Stimulated activated CD4-positive, alpha-beta T cell treated with anti-CD3 and anti-CD28 coated beads, Interleukin-4, amount 100 ng/mL, for 1 hour (primary cell): ENCODE measurements around the gene PHF12.
A peak's percentile ranks its signal among the peaks of the same experiment; 100 is the strongest.
"Not testable (repeated sequence)": the region's sequence is repeated elsewhere in the genome, so short reads cannot be mapped to it uniquely, and the experiment has no call there.

Experiments
- DNase-seq: peaks from one replicate; pipeline ENCODE4 v3.0.0-alpha.2; 2020

Gene PHF12

DNA sequence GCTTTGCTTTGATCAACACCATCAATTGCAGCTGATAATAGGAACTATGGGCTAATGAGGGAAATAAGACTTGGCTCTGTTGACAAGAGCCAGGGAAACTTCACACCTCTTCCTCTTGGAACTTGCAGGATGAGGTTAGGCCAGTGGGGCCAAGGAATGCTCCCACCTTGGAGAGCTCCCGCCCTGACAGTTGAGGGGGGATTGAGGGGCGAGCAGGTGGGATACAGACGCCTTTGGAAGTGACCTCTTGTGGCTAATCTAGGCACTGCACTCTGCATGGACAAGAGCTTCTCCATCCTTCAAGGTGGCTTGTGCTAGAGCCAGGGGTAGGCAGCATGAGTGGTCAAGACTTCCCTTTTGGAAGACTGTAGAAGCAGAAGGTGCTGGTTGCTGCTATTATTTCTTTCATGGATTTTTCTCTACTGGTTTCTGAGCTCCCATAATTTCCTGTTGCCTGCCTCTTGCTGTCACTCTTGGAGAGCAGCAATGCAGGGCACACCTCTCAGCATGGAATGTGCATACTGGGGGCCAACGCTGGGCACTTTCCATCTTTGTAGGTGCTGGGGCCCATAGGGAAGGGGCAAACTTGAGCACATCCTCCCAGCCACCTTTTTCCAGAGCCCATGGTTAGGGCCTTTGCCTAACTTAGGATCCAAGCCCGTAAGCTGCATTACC, 2.3 kb upstream of the PHF12 start:
- DNase-seq = peak; percentile 40

DNA sequence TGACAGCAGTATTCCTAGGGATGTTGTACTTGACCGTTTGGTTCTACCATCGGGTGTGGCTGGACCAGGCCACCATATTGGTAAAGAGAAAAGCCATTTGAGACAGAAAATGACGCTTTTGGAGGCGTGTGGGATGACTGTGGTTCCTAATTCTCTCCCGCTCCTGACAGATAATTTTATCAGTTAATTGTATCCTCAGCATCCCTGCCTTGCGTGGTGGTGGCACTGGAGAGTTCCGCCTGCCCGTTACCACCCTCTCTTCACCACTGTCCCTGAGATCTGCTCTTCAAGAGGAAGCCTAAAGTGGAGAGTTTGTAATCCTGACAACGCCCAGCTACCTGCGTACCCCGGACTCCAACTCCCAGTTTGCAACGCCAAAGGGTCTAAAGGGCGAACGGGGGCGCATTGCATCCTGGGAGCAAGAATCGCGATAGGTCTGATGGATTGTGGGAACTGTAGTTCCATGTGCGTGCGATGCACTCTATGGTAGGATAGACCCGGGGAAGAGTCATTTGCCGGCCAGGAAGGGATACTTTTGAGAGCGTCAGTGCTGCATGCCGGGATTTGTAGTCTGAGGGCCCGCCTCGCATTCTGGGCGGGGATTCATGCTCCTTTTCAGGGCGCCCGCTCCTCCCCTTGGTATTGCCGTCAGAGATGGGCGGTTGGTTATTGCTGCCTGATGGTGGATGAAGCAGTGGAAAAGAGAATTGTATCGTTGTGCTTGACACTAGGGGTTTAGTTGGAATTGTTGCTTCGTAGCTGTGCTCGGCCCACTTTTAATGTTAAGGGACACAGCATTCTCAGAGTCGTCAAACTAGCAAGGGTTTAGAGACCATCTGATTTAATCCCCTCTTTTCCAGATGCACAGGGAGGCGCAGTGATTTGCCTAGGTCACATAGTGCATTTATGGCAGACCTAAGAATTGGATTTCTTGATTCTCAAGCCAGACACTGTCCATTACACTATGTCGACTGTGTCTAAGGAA, 965 bp upstream of the PHF12 start:
- DNase-seq = peak; percentile 91

DNA sequence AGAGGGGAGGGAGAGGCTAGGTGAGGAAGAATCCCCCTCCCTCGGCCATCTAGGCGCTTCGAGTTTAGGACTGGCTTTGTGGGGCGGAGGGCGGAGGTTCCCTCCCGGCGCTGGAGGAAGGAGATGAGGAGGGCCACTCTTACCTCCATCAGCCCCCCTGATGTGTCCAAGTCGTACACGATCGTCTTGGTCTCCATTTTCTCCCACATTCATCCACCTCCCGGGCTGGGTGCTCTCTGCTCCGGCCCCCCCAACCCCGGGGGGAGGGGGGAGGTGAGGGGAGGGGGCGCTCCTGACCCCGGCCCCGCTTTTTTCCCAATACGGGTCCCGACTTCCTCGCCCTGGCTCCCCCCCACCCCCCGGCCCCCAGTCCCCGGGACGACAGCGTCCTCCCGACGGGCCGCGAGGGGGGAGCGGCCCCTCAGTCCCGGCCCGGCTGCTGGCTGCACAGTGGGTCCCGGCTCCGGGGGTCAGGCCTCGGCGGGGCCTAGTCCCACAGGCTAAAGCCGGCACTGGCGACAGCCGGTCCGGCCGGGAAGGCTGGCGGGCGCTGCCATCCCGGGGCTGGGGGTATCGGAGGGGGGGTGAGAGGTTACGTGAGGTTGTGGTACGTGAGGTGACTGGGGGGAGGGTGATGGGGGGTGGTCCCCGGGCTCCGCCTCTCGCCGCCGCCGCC, 428 bp downstream of the PHF12 start:
- DNase-seq = no peak

DNA sequence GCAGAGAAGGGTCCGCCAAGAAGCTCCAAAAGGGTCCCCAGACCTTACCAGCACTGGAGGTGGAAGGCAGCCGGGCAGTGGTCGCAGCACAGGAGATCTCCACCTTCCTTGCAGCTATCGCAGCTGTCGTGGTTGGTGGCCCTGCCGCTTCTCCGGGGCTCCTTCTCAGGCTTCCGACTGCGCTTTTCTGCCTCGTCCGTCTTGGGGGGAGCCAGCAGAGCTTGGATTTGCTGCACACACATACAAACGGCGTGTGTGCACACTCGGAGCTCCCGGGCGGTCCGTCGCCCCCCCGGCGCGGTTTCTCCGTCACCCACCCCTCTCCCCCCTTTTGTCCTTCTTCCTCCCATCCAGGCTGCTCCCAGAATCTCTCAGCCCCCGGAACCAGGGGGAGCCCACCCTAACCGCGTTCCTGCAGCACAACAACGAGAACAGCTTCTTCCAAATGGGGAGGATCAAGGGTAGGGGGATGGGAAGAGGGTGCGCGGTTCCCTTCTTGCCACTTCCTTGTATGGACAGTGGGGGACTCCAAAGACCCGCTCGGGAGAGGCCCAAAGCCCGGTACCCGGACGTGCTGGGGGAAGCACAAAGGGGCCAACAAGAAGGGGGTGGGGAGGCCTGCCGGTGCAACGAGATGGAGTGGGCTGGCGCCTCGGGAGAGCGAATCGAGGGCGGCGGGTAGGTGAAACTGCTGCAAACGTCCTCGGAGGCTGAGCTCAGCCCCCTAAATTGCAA, 1.1 kb downstream of the PHF12 start:
- peak; percentile 63 for DNase-seq

DNA sequence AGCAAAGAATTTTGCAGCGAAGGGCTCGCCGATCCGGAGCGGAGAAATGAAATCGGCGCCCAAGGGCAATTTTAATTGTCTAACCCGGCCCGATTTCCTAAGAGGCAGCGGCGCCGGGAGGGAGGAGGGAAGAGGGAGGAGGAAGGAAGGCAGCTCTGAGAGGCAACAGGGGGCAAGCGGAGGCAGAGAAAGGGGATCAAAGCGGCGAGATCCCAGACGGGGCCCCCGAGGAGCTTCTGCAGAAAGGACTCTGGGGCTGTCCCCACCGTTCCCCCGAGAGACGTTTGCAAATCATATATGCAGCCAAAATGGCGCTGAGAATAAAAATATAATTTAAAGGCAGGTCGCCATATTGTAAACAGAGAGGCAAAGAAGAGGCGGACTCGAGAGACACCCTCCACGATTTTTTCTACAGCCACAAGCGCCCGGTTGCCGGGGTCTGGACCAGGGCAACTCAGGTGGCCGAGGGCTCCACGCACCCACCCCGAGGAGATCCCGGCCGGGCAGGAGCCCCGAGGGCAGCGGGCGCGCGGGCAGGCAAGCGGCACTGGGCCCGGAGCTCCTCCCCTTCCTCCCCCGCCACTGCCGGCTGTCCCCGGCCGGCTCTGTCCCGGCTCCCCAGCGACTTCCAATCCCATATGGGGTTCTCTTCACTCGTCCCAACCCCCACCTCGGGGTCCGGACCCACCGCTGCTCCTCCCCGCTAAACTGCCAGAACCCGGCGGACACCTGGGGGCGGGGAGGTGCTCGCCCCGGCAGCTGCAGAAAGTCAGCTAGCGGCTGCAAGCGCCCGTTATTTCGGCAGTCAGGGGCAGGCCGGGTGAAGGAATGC, 1.9 kb downstream of the PHF12 start:
- DNase-seq = peak; percentile 78

DNA sequence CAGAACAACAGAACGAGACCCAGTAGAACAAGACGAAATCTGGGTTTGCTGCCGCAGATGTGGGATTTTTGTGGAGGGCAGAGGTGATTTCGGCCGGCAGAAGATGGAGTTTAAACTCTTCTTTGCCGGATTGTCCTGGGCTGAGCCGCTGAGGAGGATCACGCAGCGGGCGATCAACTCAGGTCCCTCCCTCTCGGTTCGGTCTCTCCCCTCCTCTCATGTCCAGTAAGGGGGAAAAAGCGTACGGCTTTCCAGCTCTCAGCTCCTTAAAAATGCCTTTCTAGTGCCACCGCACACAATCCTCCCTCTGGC, 2.5 kb downstream of the PHF12 start:
- DNase-seq = no peak

DNA sequence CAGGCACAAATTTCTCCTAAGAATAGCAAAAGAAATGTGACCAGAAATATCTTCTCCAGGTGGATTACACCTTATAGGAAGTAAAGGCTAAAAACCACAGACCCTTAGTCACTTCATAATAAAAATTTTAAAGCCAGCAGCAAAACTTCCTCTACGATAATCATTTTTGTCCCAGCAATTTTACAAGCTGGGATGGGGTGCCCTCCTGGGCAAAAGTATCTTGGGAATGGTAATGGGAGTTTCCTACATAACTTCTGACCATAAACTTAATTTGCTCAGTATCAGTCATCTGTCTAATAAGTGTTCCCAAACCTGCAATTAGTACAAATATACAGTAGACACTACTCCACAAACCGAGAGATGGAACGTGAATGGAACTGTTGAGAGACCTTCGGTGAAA, 3.0 kb downstream of the PHF12 start:
- DNase-seq = no peak

DNA sequence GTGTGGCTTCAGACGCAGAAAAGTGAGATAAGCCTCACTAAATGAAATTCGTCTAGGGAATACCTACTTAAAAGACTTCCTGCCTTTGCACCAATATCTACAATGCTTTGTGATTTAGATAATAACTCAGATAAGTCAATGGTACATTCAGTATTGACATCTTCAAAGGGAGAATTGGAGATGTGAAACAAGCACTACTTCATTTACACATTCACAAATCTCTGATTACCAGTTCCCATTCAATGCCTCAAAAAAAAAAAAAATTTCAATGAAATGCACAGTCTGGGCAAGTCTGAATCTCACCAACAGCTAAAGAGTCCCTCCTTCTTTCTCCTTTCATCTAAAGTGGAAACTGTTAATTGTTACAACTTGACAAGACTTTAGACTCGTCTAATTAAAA, 3.7 kb downstream of the PHF12 start:
- no peak for DNase-seq

DNA sequence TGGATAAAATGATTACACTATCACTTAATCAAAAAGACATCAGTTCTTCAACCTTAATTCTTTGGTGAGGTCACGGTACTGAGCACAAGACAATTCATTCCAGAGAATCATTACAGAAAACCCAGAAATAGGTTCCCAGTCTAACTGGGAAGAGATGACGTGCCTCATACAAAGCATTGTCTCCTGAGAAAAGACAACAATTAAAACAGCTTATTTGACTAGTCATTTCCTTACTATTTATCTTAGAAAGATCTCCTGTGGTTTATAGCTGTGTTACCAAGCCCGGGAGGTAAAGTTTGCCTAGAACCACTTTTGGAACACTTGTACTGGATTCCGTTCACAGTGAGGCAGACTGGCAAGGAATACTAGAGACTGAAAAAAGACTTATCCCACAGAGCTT, 5.1 kb downstream of the PHF12 start:
- no peak for DNase-seq

DNA sequence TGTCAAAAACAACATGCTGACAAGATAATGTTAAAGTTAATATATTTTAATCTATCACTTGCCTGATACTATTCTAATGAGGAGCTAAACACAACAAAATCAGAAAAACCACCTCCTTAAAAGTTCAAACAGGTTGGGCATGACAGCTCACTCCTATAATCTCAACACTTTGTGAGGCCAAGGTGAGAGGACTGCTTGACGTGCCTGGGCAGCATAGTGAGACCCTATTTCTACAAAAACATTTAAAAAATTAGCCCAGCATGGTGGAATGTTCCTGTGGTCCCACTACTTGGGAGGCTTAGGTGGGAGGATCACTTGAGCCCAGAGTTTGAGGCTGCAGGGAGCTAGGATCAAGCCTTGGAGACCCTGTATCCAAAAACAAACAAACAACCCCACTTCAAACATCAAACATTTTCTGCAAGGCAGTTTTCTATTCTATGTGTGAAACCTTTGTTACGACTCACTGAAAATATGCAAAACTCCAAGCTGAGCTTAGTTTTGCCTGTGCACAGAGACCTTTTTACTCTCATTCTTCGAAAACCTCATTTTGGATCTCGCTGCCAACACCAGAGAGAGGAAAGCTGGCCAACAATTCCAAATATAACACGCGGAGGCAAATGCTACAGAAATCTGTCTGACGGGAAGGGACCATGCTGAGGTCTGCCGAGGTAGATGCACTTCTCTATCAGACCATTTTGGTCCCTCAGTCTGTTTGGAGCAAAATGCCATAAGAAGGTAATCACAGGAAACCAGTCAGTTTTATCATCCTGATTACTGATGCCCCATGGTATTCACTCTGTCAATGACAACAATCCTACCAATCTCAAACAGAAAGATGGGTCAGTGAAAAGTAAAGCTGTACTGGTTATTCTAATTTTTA, 6.2 kb downstream of the PHF12 start:
- DNase-seq = no peak

DNA sequence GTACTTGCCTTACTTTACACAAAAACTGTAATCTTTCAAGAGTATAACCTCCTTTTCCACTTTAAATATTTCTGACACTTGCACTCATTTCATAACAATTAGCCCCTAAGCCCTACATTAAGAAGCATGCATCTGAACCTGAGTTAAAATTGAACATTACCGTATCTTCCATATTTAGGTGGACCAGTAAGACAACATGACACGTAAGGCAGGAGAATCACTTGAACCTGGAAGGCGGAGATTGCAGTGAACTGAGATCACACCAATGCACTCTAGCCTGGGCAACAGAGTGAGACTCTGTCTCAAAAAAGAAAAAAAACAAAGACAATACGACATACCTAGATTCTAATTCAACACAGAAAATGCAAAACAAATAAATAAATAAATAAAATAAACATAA, 7.0 kb downstream of the PHF12 start:
- DNase-seq = no peak

DNA sequence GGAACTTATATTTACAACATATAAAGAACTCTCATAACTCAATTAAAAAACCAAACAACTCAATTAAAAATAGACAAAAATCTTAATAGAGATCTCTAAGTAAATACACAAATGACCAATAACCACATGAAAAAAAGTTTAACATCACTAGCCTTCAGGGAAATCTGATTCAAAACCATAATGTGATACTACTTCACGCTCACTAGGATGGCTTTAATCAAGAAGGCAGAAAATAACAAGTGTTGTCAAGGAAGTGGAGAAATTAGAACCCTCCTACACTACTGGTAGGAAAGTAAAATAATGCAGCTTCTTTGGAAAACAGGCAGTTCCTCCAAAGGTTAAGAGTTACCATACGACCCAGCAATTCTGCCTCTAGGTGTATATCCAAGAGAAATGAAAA, 8.4 kb downstream of the PHF12 start:
- no peak for DNase-seq

DNA sequence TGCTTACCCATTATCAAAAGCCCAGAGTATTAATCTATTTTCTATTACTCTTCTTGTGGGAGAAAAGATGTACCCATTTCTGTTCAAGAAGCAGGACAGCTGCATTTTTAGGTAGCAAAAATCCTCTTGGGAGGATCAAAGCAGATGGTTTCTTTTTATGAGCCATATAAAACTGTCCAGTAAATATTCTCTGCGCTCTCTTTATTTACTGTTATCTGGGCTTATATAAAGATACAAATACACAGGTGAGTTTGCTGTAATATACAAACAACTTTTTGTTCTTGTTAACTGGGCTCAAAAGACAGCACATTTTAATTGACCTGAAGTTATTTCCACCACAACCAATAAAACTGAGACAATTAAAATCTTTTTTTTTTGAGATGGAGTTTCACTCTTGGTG, 10.1 kb downstream of the PHF12 start:
- DNase-seq = no peak

DNA sequence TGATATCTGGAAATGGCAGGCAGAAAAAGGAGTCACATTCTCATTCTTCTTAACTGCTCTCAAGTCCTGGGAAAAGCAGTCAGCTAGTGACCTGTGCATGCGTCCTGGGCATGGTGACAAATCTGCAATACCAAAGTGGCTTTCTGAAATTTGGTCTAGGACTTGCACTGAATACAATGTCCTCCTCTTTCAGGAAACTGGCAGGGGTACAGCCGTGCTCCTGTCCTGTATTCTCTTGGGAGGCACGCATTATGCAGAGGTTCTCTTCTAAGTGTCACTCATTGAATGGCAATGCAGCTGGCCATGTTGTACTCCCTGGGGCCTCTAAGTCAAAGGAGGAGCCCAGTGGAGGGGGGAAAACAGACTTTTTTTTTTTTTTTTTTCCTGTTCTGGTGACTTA, 10.6 kb downstream of the PHF12 start:
- DNase-seq = no peak

DNA sequence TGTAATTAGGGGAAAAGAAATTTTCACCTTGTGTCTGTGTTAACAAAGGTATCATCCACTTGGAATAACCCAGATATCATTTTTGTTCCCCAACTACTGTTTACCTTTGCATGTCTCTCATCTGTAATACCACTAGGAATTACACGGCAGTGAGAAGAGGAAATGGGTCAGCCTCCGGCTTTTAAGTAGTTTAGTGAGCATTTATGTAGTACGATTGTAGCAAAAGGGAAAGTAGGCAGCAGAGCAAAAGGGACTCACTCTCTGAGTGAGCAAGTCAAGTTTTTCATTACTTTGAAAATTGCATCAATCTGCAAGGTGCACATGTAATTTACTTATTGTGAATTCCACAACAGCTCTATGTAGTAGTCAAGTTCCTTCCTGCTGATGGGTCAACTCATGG, 11.2 kb downstream of the PHF12 start:
- DNase-seq = no peak

DNA sequence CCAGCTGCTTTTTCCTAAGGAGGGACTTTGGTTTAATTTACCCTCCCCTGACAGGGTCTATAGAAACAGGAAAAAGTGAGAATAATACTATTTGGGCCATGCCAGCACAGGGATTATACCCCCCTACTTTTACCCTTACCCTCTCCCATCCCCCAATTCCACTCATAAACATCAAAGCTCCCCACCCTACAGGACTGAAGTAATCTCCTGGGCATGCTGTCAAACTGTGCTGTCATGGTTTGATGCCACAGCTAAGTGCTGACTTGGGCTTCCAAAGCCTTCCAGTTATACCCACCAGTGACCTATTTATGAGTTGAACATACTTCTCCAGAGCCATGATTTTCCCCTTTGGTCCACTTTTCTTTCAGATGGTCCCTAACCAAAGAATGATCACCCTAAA, 12.8 kb downstream of the PHF12 start:
- DNase-seq = no peak

DNA sequence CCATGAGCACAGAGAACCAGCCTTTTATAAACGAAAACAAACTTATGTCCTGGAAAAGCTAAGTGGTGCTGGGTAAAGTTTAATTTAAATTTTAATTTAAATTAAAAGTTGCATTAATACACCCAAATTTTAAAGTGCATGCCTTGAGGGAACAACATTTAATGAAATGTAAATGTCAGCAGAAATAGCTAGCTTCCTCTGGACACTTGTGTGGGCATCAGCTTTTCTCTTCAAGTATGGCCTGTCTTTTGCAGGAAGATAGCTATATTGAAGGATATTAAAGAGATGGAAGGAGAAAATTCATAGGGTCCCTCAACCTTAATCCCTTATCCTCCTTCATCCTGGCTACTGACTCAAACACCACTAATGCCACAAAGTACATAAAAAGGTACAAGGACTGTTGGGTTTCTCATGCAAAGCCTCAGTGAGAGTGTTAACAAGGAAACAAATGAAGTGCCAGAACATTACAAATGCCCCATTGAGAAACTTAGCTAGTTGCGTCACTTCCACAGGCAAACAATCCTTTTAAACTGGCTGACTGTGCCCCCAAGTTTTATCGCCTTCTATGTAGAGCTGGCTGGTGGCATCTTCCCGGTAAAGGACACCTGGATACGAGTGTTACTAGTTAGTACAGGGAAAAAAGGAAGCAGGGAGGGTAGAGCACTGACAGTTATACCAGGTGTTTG, 14.1 kb downstream of the PHF12 start:
- no peak for DNase-seq

DNA sequence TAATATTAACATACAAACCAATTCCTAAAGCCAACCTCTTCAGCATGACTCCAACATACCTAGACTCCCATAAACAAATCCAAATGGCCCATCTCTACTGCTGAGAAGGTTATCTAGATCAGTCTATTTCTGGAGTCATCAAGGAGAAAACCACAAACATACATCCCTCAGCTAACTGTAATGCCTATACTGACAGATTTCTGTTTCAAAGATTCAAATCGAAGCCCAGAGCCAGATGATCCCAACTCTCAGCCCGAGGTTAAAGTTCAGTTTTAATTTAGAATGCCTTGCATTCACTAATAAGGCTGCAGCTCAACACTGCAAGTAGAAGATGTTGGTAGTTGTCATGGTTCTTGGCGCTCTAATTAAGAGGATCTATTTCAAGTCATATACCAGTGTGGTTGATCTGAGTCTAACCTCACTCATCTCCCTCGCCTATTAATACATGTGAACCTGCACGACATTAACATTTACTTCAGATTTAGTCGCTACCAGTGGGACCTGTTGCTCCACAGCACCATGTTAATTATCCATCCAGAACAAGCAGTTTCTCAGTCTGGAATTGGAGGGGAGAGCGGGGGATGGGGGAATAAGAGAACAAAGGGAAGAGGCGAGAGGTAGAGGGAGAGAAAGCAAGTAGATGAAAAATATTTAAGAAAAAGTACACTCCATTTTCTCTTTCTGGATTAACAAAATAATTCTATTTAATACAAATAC, 15.4 kb downstream of the PHF12 start:
- no peak for DNase-seq

DNA sequence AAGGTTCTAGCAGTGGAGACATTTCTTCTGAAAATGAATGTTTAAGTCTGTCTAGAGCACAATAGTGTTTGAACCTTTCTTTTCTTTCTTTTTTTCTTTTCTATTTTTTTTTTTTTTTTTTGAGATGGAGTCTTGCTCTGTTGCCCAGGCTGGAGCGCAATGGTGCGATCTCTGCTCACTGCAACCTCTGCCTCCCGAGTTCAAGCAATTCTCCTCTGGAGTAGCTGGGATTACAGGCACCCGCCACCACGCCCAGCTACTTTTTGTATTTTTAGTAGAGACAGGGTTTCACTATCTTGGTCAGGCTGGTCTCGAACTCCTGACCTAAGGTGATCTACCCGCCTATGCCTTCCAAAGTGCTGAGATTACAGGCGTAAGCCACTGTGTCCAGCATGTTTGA, 16.8 kb downstream of the PHF12 start:
- DNase-seq = not testable (repeated sequence)

DNA sequence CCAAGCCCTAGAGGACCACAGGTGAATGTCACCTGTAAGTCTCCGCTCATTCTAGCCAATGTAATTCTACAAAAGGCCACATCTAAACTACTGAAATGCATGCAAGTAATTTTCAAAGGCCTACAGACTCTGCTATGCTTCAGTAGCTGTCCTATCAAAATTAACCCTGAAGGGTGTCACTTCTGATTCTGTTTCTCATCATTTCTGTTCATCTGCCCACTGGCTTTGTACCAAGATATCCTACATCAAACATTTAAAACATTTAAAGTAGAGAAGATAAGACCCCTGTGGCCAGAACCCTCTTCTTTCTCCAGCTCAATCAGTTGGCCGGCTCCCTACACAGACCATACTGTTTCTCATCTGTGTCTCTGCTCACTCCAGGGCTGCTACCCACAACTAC, 21.5 kb downstream of the PHF12 start:
- no peak for DNase-seq
